CD14-positive monocyte (primary cell): ENCODE results near the gene GAK. TPM values are rescaled to one million over a fixed set of nuclear protein-coding genes. Genes with fewer than 3 reads are reported as not detected.

Experiments used
- DNase-seq, 3 donors: peaks; one replicate each; pipeline ENCODE4 v3.0.0-alpha.2; 2011 to 2022
- H2AFZ ChIP-seq: 2 replicates; pipeline ENCODE4 v1.6.0; 2012; ENCODE audit warnings: mild to moderate bottlenecking, low read depth, low read length, inconsistent platforms; ENCODE audit not compliant: insufficient read depth, poor library complexity, severe bottlenecking
- H3K27ac ChIP-seq, 2 donors: 1 replicate in 1 of 2; 2 replicates in 1 of 2; pipeline ENCODE4 v1.5.1; 2012 to 2013; ENCODE audit warnings: low read length in 2 of 2, control low read depth in 1 of 2, inconsistent platforms in 1 of 2, low read depth in 1 of 2, mild to moderate bottlenecking in 1 of 2
- H3K27me3 ChIP-seq, 2 donors: one replicate each; pipeline versions ENCODE4 v1.6.0 to v1.6.1; 2011 to 2013; ENCODE audit warnings: low read length in 2 of 2; ENCODE audit not compliant: control insufficient read depth in 2 of 2, insufficient read depth in 2 of 2
- H3K36me3 ChIP-seq, 2 donors: replicated peaks in 1 of 2; 1 replicate in 1 of 2; 2 replicates in 1 of 2; pipeline versions ENCODE4 v1.5.1 to v1.6.1; 2012 to 2013; ENCODE audit warnings: low read length in 2 of 2, control low read depth in 1 of 2, inconsistent platforms in 1 of 2, mild to moderate bottlenecking in 1 of 2; ENCODE audit not compliant: insufficient read depth in 2 of 2, control insufficient read depth in 1 of 2
- H3K4me1 ChIP-seq, 2 donors: 1 replicate in 1 of 2; 2 replicates in 1 of 2; pipeline versions ENCODE4 v1.5.1 to v1.6.1; 2012 to 2013; ENCODE audit warnings: low read length in 2 of 2, control low read depth in 1 of 2, inconsistent platforms in 1 of 2, mild to moderate bottlenecking in 1 of 2, moderate library complexity in 1 of 2; ENCODE audit not compliant: insufficient read depth in 2 of 2, control insufficient read depth in 1 of 2
- H3K4me2 ChIP-seq: replicated peaks from 2 replicates; pipeline ENCODE3; 2012; ENCODE audit warnings: low read length, moderate library complexity, mild to moderate bottlenecking; ENCODE audit not compliant: poor library complexity, severe bottlenecking; ENCODE audit errors: extremely low read depth
- H3K4me3 ChIP-seq, 3 experiments: fragments of 200-600 bp in 1 of 3; sonication (generic) in 1 of 3; replicated peaks in 1 of 3; 1 replicate in 2 of 3; 2 replicates in 1 of 3; pipeline ENCODE4 v1.5.1; 2011 to 2013; ENCODE audit warnings: low read length in 3 of 3, mild to moderate bottlenecking in 3 of 3, control low read depth in 2 of 3, low read depth in 2 of 3, inconsistent platforms in 1 of 3, moderate library complexity in 1 of 3
- H3K79me2 ChIP-seq: 2 replicates; pipeline ENCODE4 v1.6.0; 2012; ENCODE audit warnings: mild to moderate bottlenecking, control low read depth, inconsistent platforms, low read length, moderate library complexity; ENCODE audit not compliant: insufficient read depth
- H3K9ac ChIP-seq: 2 replicates; pipeline ENCODE4 v1.6.0; 2017; ENCODE audit warnings: low read length, mild to moderate bottlenecking; ENCODE audit not compliant: insufficient read depth, poor library complexity, severe bottlenecking
- H3K9me3 ChIP-seq, 2 donors: replicated peaks in 1 of 2; 1 replicate in 1 of 2; 2 replicates in 1 of 2; pipeline versions ENCODE4 v1.5.1 to v1.6.1; 2012 to 2013; ENCODE audit warnings: low read length in 2 of 2, control low read depth in 1 of 2; ENCODE audit not compliant: control insufficient read depth in 1 of 2, insufficient read depth in 1 of 2
- H4K20me1 ChIP-seq: 2 replicates; pipeline ENCODE4 v1.6.0; 2012; ENCODE audit warnings: mild to moderate bottlenecking, low read length, control low read depth, moderate library complexity; ENCODE audit not compliant: insufficient read depth
- H3K27ac Mint-ChIP-seq, 7 donors: one replicate each; pipeline ENCODE4 v1.8.0; 2020; ENCODE audit warnings: mild to moderate bottlenecking in 7 of 7, mixed read lengths in 7 of 7, moderate library complexity in 6 of 7, inconsistent platforms in 2 of 7
- H3K27me3 Mint-ChIP-seq, 3 donors: one replicate each; pipeline ENCODE4 v1.8.0; 2021 to 2022; ENCODE audit warnings: low read depth in 3 of 3, mild to moderate bottlenecking in 3 of 3, mixed read lengths in 3 of 3, moderate library complexity in 3 of 3, inconsistent platforms in 1 of 3
- H3K36me3 Mint-ChIP-seq, 2 donors: one replicate each; pipeline ENCODE4 v1.8.0; 2020; ENCODE audit warnings: mixed read lengths in 2 of 2, inconsistent platforms in 1 of 2, mild to moderate bottlenecking in 1 of 2
- H3K4me1 Mint-ChIP-seq: one replicate; pipeline ENCODE4 v1.8.0; 2020; ENCODE audit warnings: mild to moderate bottlenecking, mixed read lengths
- H3K4me3 Mint-ChIP-seq, 2 donors: one replicate each; pipeline ENCODE4 v1.8.0; 2020; ENCODE audit warnings: mild to moderate bottlenecking in 2 of 2, mixed read lengths in 2 of 2, moderate library complexity in 1 of 2
- H3K9me3 Mint-ChIP-seq, 7 donors: one replicate each; pipeline ENCODE4 v1.8.0; 2020 to 2022; ENCODE audit warnings: mixed read lengths in 7 of 7, mild to moderate bottlenecking in 6 of 7, moderate library complexity in 6 of 7, inconsistent platforms in 2 of 7
- CTCF ChIP-seq: fragments of 200-600 bp; IDR thresholded peaks from one replicate; pipeline ENCODE4 v1.8.0; 2022; ENCODE audit warnings: antibody characterized with exemption, mild to moderate bottlenecking
- WGBS: methylation state at CpG from one replicate; pipeline ENCODE4 v1.1.5; 2013; ENCODE audit warnings: missing lambda C conversion rate; ENCODE audit not compliant: insufficient coverage; 5-methylcytosine and 5-hydroxymethylcytosine counted together
- intact Hi-C, 2 donors: fragments of 100-400 bp; cut with micrococcal nuclease; formaldehyde crosslinking; loops; one replicate each; pipeline versions ENCODE4 v1.15.0 to v1.15.1; 2023
- polyA plus RNA-seq, 3 donors: library from polyadenylated mRNA; depleted of rRNA in 1 of 3; unstranded in 2 of 3; stranded (reverse) in 1 of 3; fragments of 300-500 nt in 2 of 3; fragments of >200 nt in 1 of 3; fragmentation: Illumina TruSeq in 2 of 3; gene quantifications; 1 replicate in 2 of 3; 2 replicates in 1 of 3; pipeline ENCODE4 v1.2.3, GENCODE V29; 2012 to 2021

Gene GAK
- polyA plus RNA-seq, 3 donors: 40.3 to 88.7 (median 54.9) TPM

DNA sequence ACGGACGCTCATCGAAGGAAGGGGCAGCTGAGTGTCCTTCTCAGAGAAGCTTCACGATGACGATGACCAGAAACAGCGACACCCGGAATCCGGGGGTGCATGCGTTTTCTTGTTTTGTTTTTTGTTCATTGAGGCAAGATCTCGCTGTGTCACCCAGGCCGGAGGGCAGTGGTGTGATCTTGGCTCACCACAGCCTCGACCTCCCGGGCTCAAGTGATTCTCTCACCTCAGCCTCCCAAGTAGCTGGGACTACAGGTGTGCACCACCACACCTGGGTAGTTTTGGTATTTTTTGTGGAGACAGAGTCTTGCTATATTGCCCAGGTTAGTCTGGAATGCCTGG is 21.4 kb upstream of the GAK start:
- no peak for TF ChIP-seq CTCF
- intact Hi-C loops: no loop called here
- WGBS: 96% methylated on average over 9 of the region's 13 CpGs

GRCh38 chr4:952881-953573 is 20.9 kb upstream of the GAK start:
- Histone ChIP-seq H3K4me3 (no peak overlapping the region), H4K20me1 (peaks cover 16% of the 10 kb centered on the region), H3K9me3 (no peaks in the 10 kb centered on the region), H3K4me1 (no peaks in the 10 kb centered on the region), H3K4me2 (no peak overlapping the region), H3K27ac (no peak overlapping the region), H3K79me2 (no peaks in the 10 kb centered on the region), H3K36me3 (peaks cover 42 to 68% of the 10 kb centered on the region in 2 donors), H3K27me3 (no peaks in the 10 kb centered on the region), H3K9ac (no peak overlapping the region), H2AFZ (no peak overlapping the region)
- no peaks in the 10 kb centered on the region for H3K27me3 Mint-ChIP-seq
- intact Hi-C loops: no loop called here
- TF ChIP-seq CTCF: no peak
- peaks cover 44 to 70% of the 10 kb centered on the region in 2 donors for H3K36me3 Mint-ChIP-seq
- H3K9me3 Mint-ChIP-seq: peaks cover 0 to 6% (median 0%) of the 10 kb centered on the region in 7 donors
- H3K4me1 Mint-ChIP-seq: no peaks in the 10 kb centered on the region
- no peak overlapping the region for H3K4me3 Mint-ChIP-seq
- 95% methylated on average over 28 of the region's 28 CpGs for WGBS
- DNase-seq: no peak
- peak overlapping the region in 1 of 7 donors; percentile 66 for H3K27ac Mint-ChIP-seq

More for the DNA sequence above, 21.4 kb upstream of the GAK start:
- Histone ChIP-seq H3K27ac (no peak overlapping the region), H3K27me3 (no peaks in the 10 kb centered on the region), H3K9me3 (no peaks in the 10 kb centered on the region), H3K4me1 (no peaks in the 10 kb centered on the region), H3K9ac (no peak overlapping the region), H2AFZ (no peak overlapping the region), H3K36me3 (peaks cover 43 to 74% of the 10 kb centered on the region in 2 donors), H3K4me3 (no peak overlapping the region), H4K20me1 (peaks cover 16% of the 10 kb centered on the region), H3K79me2 (no peaks in the 10 kb centered on the region), H3K4me2 (no peak overlapping the region)
- Mint-ChIP-seq H3K4me3 (no peak overlapping the region), H3K27me3 (no peaks in the 10 kb centered on the region), H3K9me3 (peaks cover 0 to 6% (median 0%) of the 10 kb centered on the region in 7 donors), H3K27ac (no peak overlapping the region), H3K36me3 (peaks cover 47 to 72% of the 10 kb centered on the region in 2 donors), H3K4me1 (no peaks in the 10 kb centered on the region)
- no peak for DNase-seq
